BE2C (cell line): Measurements from ENCODE around the gene TMPRSS9.

Source experiments
- DNase-seq: peaks from one replicate; pipeline ENCODE4 v3.0.0-alpha.2; 2020
- H3K27me3 ChIP-seq: fragments of 250-450 bp; sonication (Bioruptor Pico); 2 replicates; pipeline ENCODE4 v1.5.1; 2020; ENCODE audit warnings: mild to moderate bottlenecking
- H3K36me3 ChIP-seq: fragments of 250-450 bp; sonication (Bioruptor Pico); 2 replicates; pipeline ENCODE4 v1.5.1; 2020; ENCODE audit warnings: mild to moderate bottlenecking
- H3K4me1 ChIP-seq: fragments of 250-450 bp; sonication (Bioruptor Pico); 2 replicates; pipeline ENCODE4 v1.5.1; 2020
- H3K4me3 ChIP-seq: 2 replicates; pipeline ENCODE4 v1.5.1; 2011; ENCODE audit warnings: low read depth, low read length
- H3K9me3 ChIP-seq: fragments of 250-450 bp; sonication (Bioruptor Pico); 2 replicates; pipeline ENCODE4 v1.5.1; 2020
- TF ChIP-seq, protein P1 (sequence below): IDR thresholded peaks from 2 replicates; pipeline ENCODE4 v1.5.1; 2012; ENCODE audit warnings: mild to moderate bottlenecking, low read depth, low read length

Gene TMPRSS9

DNA sequence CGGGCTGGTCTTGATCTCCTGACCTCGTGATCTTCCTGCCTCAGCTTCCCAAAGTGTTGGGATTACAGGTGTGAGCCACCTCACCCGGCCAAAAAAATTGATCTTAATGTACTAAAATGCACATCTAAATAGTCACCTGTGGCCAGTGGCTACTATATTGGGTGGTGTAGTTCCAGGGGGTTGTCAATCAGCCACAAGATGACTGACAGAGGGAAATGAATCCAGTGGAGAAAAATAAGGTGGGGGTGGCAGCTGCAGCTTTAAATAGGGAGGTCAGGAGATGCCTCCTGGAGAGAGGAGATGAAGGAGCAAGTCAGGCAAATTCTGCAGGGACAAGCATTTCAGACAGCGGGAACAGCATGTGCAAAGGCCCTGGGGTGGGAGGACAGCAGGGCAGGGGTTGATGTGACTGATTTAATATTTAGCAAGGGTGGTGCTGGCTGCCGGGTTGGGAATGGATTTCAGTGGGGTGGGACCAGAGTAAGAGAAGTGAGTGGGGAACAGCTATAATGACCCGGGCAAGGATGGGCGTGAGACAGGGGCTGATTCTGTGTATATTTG, 49.4 kb downstream of the TMPRSS9 start:
- DNase-seq, result no peak
- TF ChIP-seq, protein P1, sequence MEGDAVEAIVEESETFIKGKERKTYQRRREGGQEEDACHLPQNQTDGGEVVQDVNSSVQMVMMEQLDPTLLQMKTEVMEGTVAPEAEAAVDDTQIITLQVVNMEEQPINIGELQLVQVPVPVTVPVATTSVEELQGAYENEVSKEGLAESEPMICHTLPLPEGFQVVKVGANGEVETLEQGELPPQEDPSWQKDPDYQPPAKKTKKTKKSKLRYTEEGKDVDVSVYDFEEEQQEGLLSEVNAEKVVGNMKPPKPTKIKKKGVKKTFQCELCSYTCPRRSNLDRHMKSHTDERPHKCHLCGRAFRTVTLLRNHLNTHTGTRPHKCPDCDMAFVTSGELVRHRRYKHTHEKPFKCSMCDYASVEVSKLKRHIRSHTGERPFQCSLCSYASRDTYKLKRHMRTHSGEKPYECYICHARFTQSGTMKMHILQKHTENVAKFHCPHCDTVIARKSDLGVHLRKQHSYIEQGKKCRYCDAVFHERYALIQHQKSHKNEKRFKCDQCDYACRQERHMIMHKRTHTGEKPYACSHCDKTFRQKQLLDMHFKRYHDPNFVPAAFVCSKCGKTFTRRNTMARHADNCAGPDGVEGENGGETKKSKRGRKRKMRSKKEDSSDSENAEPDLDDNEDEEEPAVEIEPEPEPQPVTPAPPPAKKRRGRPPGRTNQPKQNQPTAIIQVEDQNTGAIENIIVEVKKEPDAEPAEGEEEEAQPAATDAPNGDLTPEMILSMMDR, result no peak
- peaks cover 3% of the 10 kb centered on the region; the same call in 1 of the 2 replicates for H3K9me3 ChIP-seq
- H3K36me3 ChIP-seq, result no peaks in the 10 kb centered on the region
- no peaks in the 10 kb centered on the region for H3K4me1 ChIP-seq
- H3K4me3 ChIP-seq, result no peak overlapping the region
- H3K27me3 ChIP-seq, result no peaks in the 10 kb centered on the region

DNA sequence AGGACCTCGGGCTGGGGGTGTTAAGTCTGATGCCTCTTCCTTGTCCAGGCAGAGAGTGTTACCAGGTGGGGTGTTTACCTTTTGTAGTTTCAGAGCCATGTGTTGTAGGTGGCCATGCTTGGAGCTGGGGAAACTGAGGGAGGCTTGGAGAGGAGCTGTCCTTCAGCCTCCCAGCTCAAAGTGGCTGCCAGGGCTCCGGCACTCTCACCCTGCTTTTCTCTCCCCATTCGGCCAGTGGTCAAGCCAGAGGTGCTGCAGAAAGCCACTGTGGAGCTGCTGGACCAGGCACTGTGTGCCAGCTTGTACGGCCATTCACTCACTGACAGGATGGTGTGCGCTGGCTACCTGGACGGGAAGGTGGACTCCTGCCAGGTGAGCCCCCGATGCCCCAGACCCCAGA, 50.0 kb downstream of the TMPRSS9 start:
- TF ChIP-seq, protein P1, result no peak
- Histone ChIP-seq H3K9me3 (peaks cover 3% of the 10 kb centered on the region; the same call in 1 of the 2 replicates), H3K36me3 (no peaks in the 10 kb centered on the region), H3K4me1 (no peaks in the 10 kb centered on the region), H3K27me3 (no peaks in the 10 kb centered on the region), H3K4me3 (no peak overlapping the region)
- no peak for DNase-seq

DNA sequence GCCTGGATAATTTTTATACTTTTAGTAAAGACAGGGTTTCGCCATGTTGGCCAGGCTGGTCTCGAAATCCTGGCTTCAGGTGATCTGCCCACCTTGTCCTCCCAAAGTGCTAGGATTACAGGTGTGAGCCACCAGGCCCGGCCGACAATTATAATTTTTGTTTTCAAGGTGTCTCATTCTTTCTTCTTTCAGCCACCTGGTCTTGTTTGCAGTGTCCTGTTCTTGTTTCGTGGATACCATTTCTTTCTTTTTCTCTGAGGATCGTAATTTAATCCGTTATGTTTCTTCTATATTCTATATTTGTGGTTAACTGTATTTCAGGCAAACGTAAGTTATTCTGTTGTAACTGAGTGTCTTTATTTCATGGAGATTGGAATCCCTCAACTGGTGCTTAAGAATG, 51.6 kb downstream of the TMPRSS9 start:
- TF ChIP-seq, protein P1, result no peak
- H3K4me3 ChIP-seq, result no peak overlapping the region
- no peak for DNase-seq
- H3K9me3 ChIP-seq, result peaks cover 3% of the 10 kb centered on the region; the same call in 1 of the 2 replicates
- H3K27me3 ChIP-seq, result no peaks in the 10 kb centered on the region
- H3K4me1 ChIP-seq, result no peaks in the 10 kb centered on the region
- H3K36me3 ChIP-seq, result peaks cover 1% of the 10 kb centered on the region; the same call in 1 of the 2 replicates

DNA sequence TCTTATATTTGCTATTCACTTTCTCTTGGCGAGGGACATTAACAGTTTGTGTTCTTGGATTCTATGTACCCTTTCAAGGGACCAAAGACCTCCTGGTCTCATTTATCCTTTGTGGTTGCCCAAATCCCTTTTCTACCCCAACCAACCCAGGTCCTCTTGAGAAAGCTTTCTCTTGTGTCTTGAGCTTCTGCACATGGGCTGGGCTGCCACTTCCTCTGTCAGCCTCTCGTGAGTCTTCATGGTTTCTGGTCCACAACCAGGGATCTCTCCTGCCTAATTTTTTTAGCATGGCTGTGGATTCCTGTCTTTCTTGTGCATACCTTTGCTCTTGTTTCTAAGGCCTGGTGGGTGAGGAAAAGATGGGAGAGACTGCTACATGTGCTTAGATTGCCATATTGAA, 52.4 kb downstream of the TMPRSS9 start:
- DNase-seq, result no peak
- Histone ChIP-seq H3K9me3 (peaks cover 3% of the 10 kb centered on the region; the same call in 1 of the 2 replicates), H3K27me3 (no peaks in the 10 kb centered on the region), H3K4me3 (no peak overlapping the region), H3K36me3 (peaks cover 4% of the 10 kb centered on the region; the same call in 1 of the 2 replicates), H3K4me1 (no peaks in the 10 kb centered on the region)
- TF ChIP-seq, protein P1, result no peak

DNA sequence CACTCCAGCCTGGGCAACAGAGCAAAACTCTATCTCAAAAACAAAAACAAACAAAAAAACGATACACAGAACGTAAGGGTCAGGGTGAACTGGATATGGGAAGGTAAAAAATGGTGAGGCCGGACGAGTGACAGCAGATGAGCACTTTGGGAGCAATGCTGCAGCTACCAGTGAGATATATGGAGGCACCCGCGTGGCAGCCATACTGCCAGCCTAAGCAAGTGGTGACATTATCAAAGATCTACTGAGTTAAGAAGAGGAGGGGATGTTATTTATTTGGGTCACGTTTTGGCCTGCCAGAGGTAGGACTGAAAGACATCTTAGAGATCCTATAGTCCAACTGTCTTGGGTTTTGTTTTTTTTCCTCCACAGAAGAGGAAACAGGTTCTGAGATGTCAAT, 53.1 kb downstream of the TMPRSS9 start:
- DNase-seq, result no peak
- no peaks in the 10 kb centered on the region for H3K27me3 ChIP-seq
- peaks cover 3% of the 10 kb centered on the region; the same call in 1 of the 2 replicates for H3K9me3 ChIP-seq
- TF ChIP-seq, protein P1, result no peak
- no peaks in the 10 kb centered on the region for H3K4me1 ChIP-seq
- no peak overlapping the region for H3K4me3 ChIP-seq
- peaks cover 4% of the 10 kb centered on the region; the same call in 1 of the 2 replicates for H3K36me3 ChIP-seq

DNA sequence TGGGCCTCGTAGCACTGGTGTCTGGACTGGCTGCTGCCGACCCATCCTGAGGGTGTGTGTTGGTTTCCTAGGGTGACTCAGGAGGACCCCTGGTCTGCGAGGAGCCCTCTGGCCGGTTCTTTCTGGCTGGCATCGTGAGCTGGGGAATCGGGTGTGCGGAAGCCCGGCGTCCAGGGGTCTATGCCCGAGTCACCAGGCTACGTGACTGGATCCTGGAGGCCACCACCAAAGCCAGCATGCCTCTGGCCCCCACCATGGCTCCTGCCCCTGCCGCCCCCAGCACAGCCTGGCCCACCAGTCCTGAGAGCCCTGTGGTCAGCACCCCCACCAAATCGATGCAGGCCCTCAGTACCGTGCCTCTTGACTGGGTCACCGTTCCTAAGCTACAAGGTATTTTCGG, 53.6 kb downstream of the TMPRSS9 start:
- Histone ChIP-seq H3K36me3 (peaks cover 4% of the 10 kb centered on the region; the same call in 1 of the 2 replicates), H3K27me3 (no peaks in the 10 kb centered on the region), H3K4me3 (no peak overlapping the region), H3K4me1 (no peaks in the 10 kb centered on the region), H3K9me3 (peaks cover 3% of the 10 kb centered on the region; the same call in 1 of the 2 replicates)
- no peak for DNase-seq
- TF ChIP-seq, protein P1, result no peak
